NCI-H1694 treated with DMSO at 0.1 percent for 48 hours (cell line): Measurements from ENCODE around the gene BAIAP3.

Source experiments
- DNase-seq: peaks from one replicate; lab custom pipeline; 2025; lab: John Stamatoyannopoulos, UW

The BAIAP3 gene

GRCh38 chr16:1394367-1394951 is 61.0 kb downstream of the BAIAP3 start:
- no peak for DNase-seq

DNA sequence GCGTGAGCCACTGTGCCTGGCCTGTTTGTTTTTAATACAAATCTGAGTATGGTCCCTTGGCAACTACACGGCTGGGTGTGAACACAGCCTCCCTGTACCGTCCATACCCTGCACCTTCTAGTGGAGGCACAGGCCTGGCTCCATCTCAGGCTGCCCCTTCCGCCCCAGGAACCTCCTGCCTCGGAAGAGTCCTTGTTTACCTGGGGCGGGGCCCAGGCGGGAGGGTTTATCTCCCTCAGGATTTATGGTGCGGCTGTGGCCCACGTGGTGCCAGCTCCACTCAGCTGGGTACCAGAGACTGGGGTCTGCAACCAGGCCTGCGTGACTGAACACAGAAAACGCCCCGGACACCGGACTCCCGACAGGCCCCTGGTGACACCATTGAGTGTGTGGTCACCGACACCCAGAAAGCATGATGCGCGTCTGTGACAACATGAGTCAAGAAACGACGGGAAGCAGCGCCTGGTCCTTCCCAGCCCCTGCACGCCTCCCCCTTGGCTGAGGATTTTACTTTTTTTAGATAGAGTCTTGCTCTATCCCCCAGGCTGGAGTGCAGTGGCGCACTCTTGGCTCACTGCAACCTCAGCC is 62.1 kb downstream of the BAIAP3 start:
- no peak for DNase-seq

- no peak for DNase-seq
Observed at GRCh38 chr16:1397779-1398178, 64.3 kb downstream of the BAIAP3 start.

- DNase-seq = no peak
Observed at GRCh38 chr16:1398351-1398750, 64.9 kb downstream of the BAIAP3 start.
